ENCODE results near the gene HCRTR1. TPM values are rescaled to one million over a fixed set of nuclear protein-coding genes. Genes with fewer than 3 reads are reported as not detected.

The HCRTR1 gene
- polyA plus RNA-seq, 2 donors: 0.02 TPM; not detected in 1

- H3K36me3 ChIP-seq (ENCODE audit: control insufficient read depth in 2 of 2, insufficient read depth in 2 of 2, low read length in 1 of 2): no peaks in the 10 kb centered on the region
- H3K27ac ChIP-seq (ENCODE audit: low read depth in 2 of 2, low read length in 1 of 2): no peak overlapping the region
- no peaks in the 10 kb centered on the region for H3K27me3 ChIP-seq (ENCODE audit: control insufficient read depth in 1 of 2, insufficient read depth in 2 of 2, low read length in 2 of 2)
- H3K4me1 ChIP-seq (ENCODE audit: control insufficient read depth in 2 of 2, insufficient read depth in 2 of 2, low read length in 1 of 2): peaks cover 0 to 1% of the 10 kb centered on the region in 2 donors
- no peaks in the 10 kb centered on the region for H3K9me3 ChIP-seq (ENCODE audit: control insufficient read depth in 2 of 2, insufficient read depth in 1 of 2, low read depth in 1 of 2, low read length in 1 of 2)
- WGBS, 2 donors: 76 to 82% methylated on average over 2 of the region's 2 CpGs
- no peak overlapping the region for H3K4me3 ChIP-seq (ENCODE audit: low read depth in 1 of 2, low read length in 2 of 2)
Observed at GRCh38 chr1:31647106-31647505, 29.6 kb downstream of the HCRTR1 start.

- Histone ChIP-seq H3K9me3 (ENCODE audit: control insufficient read depth in 2 of 2, insufficient read depth in 1 of 2, low read depth in 1 of 2, low read length in 1 of 2) (no peaks in the 10 kb centered on the region), H3K4me1 (ENCODE audit: control insufficient read depth in 2 of 2, insufficient read depth in 2 of 2, low read length in 1 of 2) (peaks cover 0 to 1% of the 10 kb centered on the region in 2 donors), H3K27ac (ENCODE audit: low read depth in 2 of 2, low read length in 1 of 2) (peak overlapping the region in 1 of 2 donors; percentile 14), H3K27me3 (ENCODE audit: control insufficient read depth in 1 of 2, insufficient read depth in 2 of 2, low read length in 2 of 2) (no peaks in the 10 kb centered on the region), H3K36me3 (ENCODE audit: control insufficient read depth in 2 of 2, insufficient read depth in 2 of 2, low read length in 1 of 2) (no peaks in the 10 kb centered on the region), H3K4me3 (ENCODE audit: low read depth in 1 of 2, low read length in 2 of 2) (no peak overlapping the region)
- 42 to 66% methylated on average over 2 of the region's 2 CpGs for WGBS, 2 donors
Observed at GRCh38 chr1:31648190-31648589, 30.7 kb downstream of the HCRTR1 start.

- WGBS, 2 donors: 58 to 67% methylated on average over 9 of the region's 9 CpGs
- Histone ChIP-seq H3K4me1 (ENCODE audit: control insufficient read depth in 2 of 2, insufficient read depth in 2 of 2, low read length in 1 of 2) (peaks cover 0 to 1% of the 10 kb centered on the region in 2 donors), H3K36me3 (ENCODE audit: control insufficient read depth in 2 of 2, insufficient read depth in 2 of 2, low read length in 1 of 2) (no peaks in the 10 kb centered on the region), H3K9me3 (ENCODE audit: control insufficient read depth in 2 of 2, insufficient read depth in 1 of 2, low read depth in 1 of 2, low read length in 1 of 2) (no peaks in the 10 kb centered on the region), H3K4me3 (ENCODE audit: low read depth in 1 of 2, low read length in 2 of 2) (no peak overlapping the region), H3K27ac (ENCODE audit: low read depth in 2 of 2, low read length in 1 of 2) (peak overlapping the region in 1 of 2 donors; percentile 14), H3K27me3 (ENCODE audit: control insufficient read depth in 1 of 2, insufficient read depth in 2 of 2, low read length in 2 of 2) (no peaks in the 10 kb centered on the region)
Observed at GRCh38 chr1:31648641-31649357, 31.3 kb downstream of the HCRTR1 start.

DNA sequence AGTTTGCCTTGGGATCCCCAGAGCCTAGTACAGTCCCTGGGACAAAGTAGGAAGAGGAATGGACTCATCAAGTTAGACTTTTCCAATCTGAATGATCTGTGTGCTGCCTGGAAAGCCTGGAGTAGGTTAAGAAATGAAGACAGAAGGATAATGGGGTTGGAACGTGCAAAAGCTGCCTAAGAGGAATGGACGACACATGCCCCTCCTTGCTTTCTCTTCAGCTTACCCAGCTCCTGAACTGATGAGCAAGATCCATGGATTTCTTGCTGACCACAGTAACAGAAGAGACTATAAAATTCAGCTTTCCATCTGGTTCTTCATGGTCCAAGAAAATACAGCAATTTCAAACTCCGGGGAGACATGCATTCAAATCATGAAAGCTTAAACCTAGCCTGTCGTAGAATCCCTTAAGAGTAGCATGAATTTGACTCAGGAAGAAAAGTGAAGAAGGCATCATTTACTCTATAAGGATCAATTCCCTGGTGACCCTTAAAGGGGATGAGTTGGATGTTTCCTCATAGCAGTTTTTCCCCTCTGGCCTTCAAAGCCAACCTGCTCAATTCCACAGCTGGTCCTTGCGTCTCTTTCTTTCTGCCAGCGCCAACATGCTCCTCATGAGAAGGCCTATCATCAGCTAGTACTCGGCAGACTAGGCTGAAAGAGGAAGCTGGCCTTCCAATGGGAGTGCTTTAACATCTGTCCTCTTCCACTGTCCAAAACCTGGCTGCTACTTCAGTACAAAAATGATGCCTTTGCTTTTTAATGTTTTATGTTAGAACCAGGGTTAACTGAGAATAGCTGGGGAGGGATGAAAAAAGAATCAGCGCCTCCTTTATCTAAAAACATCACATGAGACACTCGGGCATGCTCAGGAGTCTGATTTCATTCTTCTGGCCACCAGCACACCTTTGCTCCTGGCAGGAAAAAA is 32.9 kb downstream of the HCRTR1 start:
- H3K9me3 ChIP-seq (ENCODE audit: control insufficient read depth in 2 of 2, insufficient read depth in 1 of 2, low read depth in 1 of 2, low read length in 1 of 2): no peaks in the 10 kb centered on the region
- 54 to 66% methylated on average over 9 of the region's 9 CpGs for WGBS, 2 donors
- no peaks in the 10 kb centered on the region for H3K27me3 ChIP-seq (ENCODE audit: control insufficient read depth in 1 of 2, insufficient read depth in 2 of 2, low read length in 2 of 2)
- H3K36me3 ChIP-seq (ENCODE audit: control insufficient read depth in 2 of 2, insufficient read depth in 2 of 2, low read length in 1 of 2): no peaks in the 10 kb centered on the region
- no peak overlapping the region for H3K4me3 ChIP-seq (ENCODE audit: low read depth in 1 of 2, low read length in 2 of 2)
- H3K4me1 ChIP-seq (ENCODE audit: control insufficient read depth in 2 of 2, insufficient read depth in 2 of 2, low read length in 1 of 2): peaks cover 0 to 1% of the 10 kb centered on the region in 2 donors
- H3K27ac ChIP-seq (ENCODE audit: low read depth in 2 of 2, low read length in 1 of 2): no peak overlapping the region

DNA sequence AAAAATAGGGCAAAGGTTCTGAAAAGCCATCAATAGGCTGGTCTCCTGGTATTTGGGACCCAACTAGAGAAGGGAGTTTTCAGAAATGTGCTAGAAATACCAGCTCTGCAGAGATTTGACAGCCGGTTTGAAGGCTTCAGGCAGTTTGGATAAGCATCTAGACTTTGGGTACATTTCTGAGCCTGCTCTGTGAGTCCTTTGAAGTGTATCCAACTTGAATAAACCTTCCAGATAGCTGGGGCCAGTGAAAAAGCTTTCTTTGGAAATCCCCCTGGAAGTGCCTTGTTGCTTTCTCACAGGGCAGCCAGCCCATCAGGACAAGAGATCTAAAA is 33.6 kb downstream of the HCRTR1 start:
- no peaks in the 10 kb centered on the region for H3K36me3 ChIP-seq (ENCODE audit: control insufficient read depth in 2 of 2, insufficient read depth in 2 of 2, low read length in 1 of 2)
- no peaks in the 10 kb centered on the region for H3K27me3 ChIP-seq (ENCODE audit: control insufficient read depth in 1 of 2, insufficient read depth in 2 of 2, low read length in 2 of 2)
- no peak overlapping the region for H3K27ac ChIP-seq (ENCODE audit: low read depth in 2 of 2, low read length in 1 of 2)
- no peak overlapping the region for H3K4me3 ChIP-seq (ENCODE audit: low read depth in 1 of 2, low read length in 2 of 2)
- WGBS, 2 donors: 14 to 19% methylated on average over 1 of the region's 1 CpG
- peaks cover 0 to 1% of the 10 kb centered on the region in 2 donors for H3K4me1 ChIP-seq (ENCODE audit: control insufficient read depth in 2 of 2, insufficient read depth in 2 of 2, low read length in 1 of 2)
- H3K9me3 ChIP-seq (ENCODE audit: control insufficient read depth in 2 of 2, insufficient read depth in 1 of 2, low read depth in 1 of 2, low read length in 1 of 2): no peaks in the 10 kb centered on the region

GRCh38 chr1:31651766-31652165 is 34.3 kb downstream of the HCRTR1 start:
- H3K4me1 ChIP-seq (ENCODE audit: control insufficient read depth in 2 of 2, insufficient read depth in 2 of 2, low read length in 1 of 2): peaks cover 0 to 1% of the 10 kb centered on the region in 2 donors
- no peak overlapping the region for H3K27ac ChIP-seq (ENCODE audit: low read depth in 2 of 2, low read length in 1 of 2)
- H3K4me3 ChIP-seq (ENCODE audit: low read depth in 1 of 2, low read length in 2 of 2): no peak overlapping the region
- 47 to 52% methylated on average over 6 of the region's 6 CpGs for WGBS, 2 donors
- no peaks in the 10 kb centered on the region for H3K36me3 ChIP-seq (ENCODE audit: control insufficient read depth in 2 of 2, insufficient read depth in 2 of 2, low read length in 1 of 2)
- H3K27me3 ChIP-seq (ENCODE audit: control insufficient read depth in 1 of 2, insufficient read depth in 2 of 2, low read length in 2 of 2): no peaks in the 10 kb centered on the region
- no peaks in the 10 kb centered on the region for H3K9me3 ChIP-seq (ENCODE audit: control insufficient read depth in 2 of 2, insufficient read depth in 1 of 2, low read depth in 1 of 2, low read length in 1 of 2)

GRCh38 chr1:31652891-31653499 is 35.5 kb downstream of the HCRTR1 start:
- Histone ChIP-seq H3K4me3 (ENCODE audit: low read depth in 1 of 2, low read length in 2 of 2) (no peak overlapping the region), H3K9me3 (ENCODE audit: control insufficient read depth in 2 of 2, insufficient read depth in 1 of 2, low read depth in 1 of 2, low read length in 1 of 2) (no peaks in the 10 kb centered on the region), H3K27ac (ENCODE audit: low read depth in 2 of 2, low read length in 1 of 2) (no peak overlapping the region), H3K4me1 (ENCODE audit: control insufficient read depth in 2 of 2, insufficient read depth in 2 of 2, low read length in 1 of 2) (peaks cover 0 to 1% of the 10 kb centered on the region in 2 donors), H3K36me3 (ENCODE audit: control insufficient read depth in 2 of 2, insufficient read depth in 2 of 2, low read length in 1 of 2) (peaks cover 0 to under 1% of the 10 kb centered on the region in 2 donors), H3K27me3 (ENCODE audit: control insufficient read depth in 1 of 2, insufficient read depth in 2 of 2, low read length in 2 of 2) (no peaks in the 10 kb centered on the region)
- WGBS, 2 donors: 72 to 79% methylated on average over 4 of the region's 4 CpGs

GRCh38 chr1:31653717-31654473 is 36.4 kb downstream of the HCRTR1 start:
- no peak overlapping the region for H3K4me3 ChIP-seq (ENCODE audit: low read depth in 1 of 2, low read length in 2 of 2)
- 85 to 86% methylated on average over 12 of the region's 12 CpGs for WGBS, 2 donors
- no peaks in the 10 kb centered on the region for H3K9me3 ChIP-seq (ENCODE audit: control insufficient read depth in 2 of 2, insufficient read depth in 1 of 2, low read depth in 1 of 2, low read length in 1 of 2)
- H3K36me3 ChIP-seq (ENCODE audit: control insufficient read depth in 2 of 2, insufficient read depth in 2 of 2, low read length in 1 of 2): peaks cover 0 to 3% of the 10 kb centered on the region in 2 donors
- H3K4me1 ChIP-seq (ENCODE audit: control insufficient read depth in 2 of 2, insufficient read depth in 2 of 2, low read length in 1 of 2): peaks cover 0 to 1% of the 10 kb centered on the region in 2 donors
- H3K27me3 ChIP-seq (ENCODE audit: control insufficient read depth in 1 of 2, insufficient read depth in 2 of 2, low read length in 2 of 2): no peaks in the 10 kb centered on the region
- H3K27ac ChIP-seq (ENCODE audit: low read depth in 2 of 2, low read length in 1 of 2): no peak overlapping the region

- Histone ChIP-seq H3K27ac (ENCODE audit: low read depth in 2 of 2, low read length in 1 of 2) (no peak overlapping the region), H3K4me1 (ENCODE audit: control insufficient read depth in 2 of 2, insufficient read depth in 2 of 2, low read length in 1 of 2) (peaks cover 0 to 1% of the 10 kb centered on the region in 2 donors), H3K4me3 (ENCODE audit: low read depth in 1 of 2, low read length in 2 of 2) (no peak overlapping the region), H3K9me3 (ENCODE audit: control insufficient read depth in 2 of 2, insufficient read depth in 1 of 2, low read depth in 1 of 2, low read length in 1 of 2) (no peaks in the 10 kb centered on the region), H3K27me3 (ENCODE audit: control insufficient read depth in 1 of 2, insufficient read depth in 2 of 2, low read length in 2 of 2) (no peaks in the 10 kb centered on the region), H3K36me3 (ENCODE audit: control insufficient read depth in 2 of 2, insufficient read depth in 2 of 2, low read length in 1 of 2) (peaks cover 0 to 3% of the 10 kb centered on the region in 2 donors)
- WGBS, 2 donors: 92 to 95% methylated on average over 5 of the region's 5 CpGs
Observed at GRCh38 chr1:31654474-31654776, 36.9 kb downstream of the HCRTR1 start.

All from esophagus (tissue), 2 donors.